MM.1S (cell line): ENCODE data around the gene CEACAM20.

Experiments
- DNase-seq: peaks from one replicate; pipeline ENCODE4 v3.0.0-alpha.2; 2015
- H2AFZ ChIP-seq: fragments of 300-600 bp; sonication (generic); 2 replicates; pipeline ENCODE4 v1.6.0; 2016; ENCODE audit warnings: antibody characterized with exemption, low read length
- H3F3A ChIP-seq: fragments of 300-600 bp; sonication (generic); 2 replicates; pipeline ENCODE4 v1.6.1; 2016; ENCODE audit warnings: mild to moderate bottlenecking, antibody characterized with exemption, low read length, moderate library complexity, mixed read lengths; ENCODE audit not compliant: insufficient read depth
- H3K27ac ChIP-seq: fragments of 300-600 bp; sonication (generic); 2 replicates; pipeline ENCODE4 v1.5.1; 2016; ENCODE audit warnings: mild to moderate bottlenecking, low read length
- H3K27me3 ChIP-seq: fragments of 300-600 bp; sonication (generic); replicated peaks from 2 replicates; pipeline ENCODE4 v1.6.0; 2016; ENCODE audit warnings: low read length; ENCODE audit not compliant: insufficient read depth
- H3K36me3 ChIP-seq: fragments of 300-600 bp; sonication (generic); replicated peaks from 2 replicates; pipeline ENCODE4 v1.6.1; 2016; ENCODE audit warnings: mild to moderate bottlenecking, low read length, mixed read lengths; ENCODE audit not compliant: insufficient read depth
- H3K4me1 ChIP-seq: fragments of 300-600 bp; sonication (generic); 2 replicates; pipeline ENCODE4 v1.6.1; 2016; ENCODE audit warnings: low read length, mixed read lengths
- H3K4me2 ChIP-seq: fragments of 300-600 bp; sonication (generic); 2 replicates; pipeline ENCODE4 v1.6.0; 2016; ENCODE audit warnings: low read depth, low read length
- H3K4me3 ChIP-seq: fragments of 300-600 bp; sonication (generic); 2 replicates; pipeline ENCODE4 v1.5.1; 2016; ENCODE audit warnings: low read length, mixed read lengths
- H3K79me2 ChIP-seq: fragments of 300-600 bp; sonication (generic); 2 replicates; pipeline ENCODE4 v1.6.1; 2016; ENCODE audit warnings: mixed run types, low read length, mixed read lengths
- H3K9ac ChIP-seq: fragments of 300-600 bp; sonication (generic); 2 replicates; pipeline ENCODE4 v1.6.1; 2016; ENCODE audit warnings: low read length, mixed read lengths
- H3K9me2 ChIP-seq: fragments of 300-600 bp; sonication (generic); replicated peaks from 2 replicates; pipeline ENCODE4 v1.6.1; 2016; ENCODE audit warnings: mild to moderate bottlenecking, low read length, mixed read lengths; ENCODE audit not compliant: insufficient read depth
- H3K9me3 ChIP-seq: fragments of 300-600 bp; sonication (generic); replicated peaks from 2 replicates; pipeline ENCODE4 v1.6.1; 2016; ENCODE audit warnings: mild to moderate bottlenecking, low read length, mixed read lengths; ENCODE audit not compliant: insufficient read depth
- H4K20me1 ChIP-seq: fragments of 300-600 bp; sonication (generic); 2 replicates; pipeline ENCODE4 v1.6.1; 2016; ENCODE audit warnings: mild to moderate bottlenecking, low read length, moderate library complexity, mixed read lengths; ENCODE audit not compliant: insufficient read depth
- CTCF ChIP-seq: fragments of 300-600 bp; sonication (generic); IDR thresholded peaks from 2 replicates; pipeline ENCODE4 v1.5.1; 2016; ENCODE audit warnings: antibody characterized with exemption, low read length, mixed read lengths
- EZH2 ChIP-seq: fragments of 300-600 bp; sonication (generic); optimal IDR thresholded peaks from 2 replicates; pipeline ENCODE3; 2017; ENCODE audit warnings: low read depth, mild to moderate bottlenecking, antibody characterized with exemption, low read length, mixed read lengths
- EZH2phosphoT487 ChIP-seq: fragments of 300-600 bp; sonication (generic); IDR thresholded peaks from 2 replicates; pipeline ENCODE4 v1.6.1; 2018; ENCODE audit warnings: antibody characterized with exemption, low read length

Gene CEACAM20

GRCh38 chr19:44575116-44575700 is 45.7 kb upstream of the CEACAM20 start:
- Histone ChIP-seq H3K4me3 (no peak overlapping the region), H3F3A (no peaks in the 10 kb centered on the region), H3K4me1 (no peaks in the 10 kb centered on the region), H3K9me3 (no peaks in the 10 kb centered on the region), H3K27ac (no peak overlapping the region), H3K27me3 (no peaks in the 10 kb centered on the region), H3K4me2 (no peak overlapping the region), H3K9ac (no peak overlapping the region), H3K9me2 (no peaks in the 10 kb centered on the region), H3K36me3 (no peaks in the 10 kb centered on the region), H2AFZ (no peak overlapping the region), H3K79me2 (no peaks in the 10 kb centered on the region), H4K20me1 (no peaks in the 10 kb centered on the region)
- no peak for DNase-seq
- TF ChIP-seq EZH2phosphoT487 (no peak), CTCF (no peak), EZH2 (no peak)

DNA sequence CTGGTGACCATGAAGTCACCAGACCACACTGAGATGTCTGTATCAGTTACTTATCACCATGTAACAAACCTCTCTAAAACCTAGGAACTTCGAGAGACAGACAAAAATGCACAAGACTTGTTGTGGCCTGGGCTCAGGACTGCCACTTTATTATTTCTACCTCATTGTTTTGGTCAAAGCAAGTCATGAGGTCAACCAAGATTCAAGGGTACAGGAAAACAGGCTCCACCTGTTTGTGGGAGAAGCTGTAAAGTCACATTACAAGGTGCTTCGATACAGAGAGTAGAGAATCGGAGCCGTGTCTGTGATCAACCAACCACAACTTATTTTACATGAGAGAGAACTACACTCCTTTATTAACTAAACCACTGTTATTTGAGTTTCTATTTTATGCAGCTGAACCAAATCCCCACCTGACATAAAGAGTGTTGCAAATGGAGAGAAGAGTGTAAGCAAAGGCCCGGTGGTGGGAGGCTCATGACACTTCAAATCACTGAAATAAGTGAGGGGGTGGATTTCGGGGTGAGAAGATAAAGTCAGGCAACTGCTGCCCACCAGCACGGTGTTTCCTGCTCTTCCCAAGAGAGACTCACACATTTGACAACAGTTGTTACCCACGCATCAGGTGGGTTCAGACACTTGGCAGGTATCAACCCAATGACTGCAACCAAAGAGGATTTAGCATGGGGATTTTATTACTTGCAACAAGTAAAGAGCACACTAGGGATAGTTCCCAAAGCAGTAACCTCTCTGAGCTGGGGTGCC is 44.9 kb upstream of the CEACAM20 start:
- no peak overlapping the region for H3K4me3 ChIP-seq
- no peak overlapping the region for H2AFZ ChIP-seq
- H3K36me3 ChIP-seq, result no peaks in the 10 kb centered on the region
- no peaks in the 10 kb centered on the region for H3K9me2 ChIP-seq
- no peaks in the 10 kb centered on the region for H4K20me1 ChIP-seq
- H3K79me2 ChIP-seq, result no peaks in the 10 kb centered on the region
- TF ChIP-seq CTCF (no peak), EZH2 (no peak), EZH2phosphoT487 (no peak)
- no peak overlapping the region for H3K9ac ChIP-seq
- H3K27ac ChIP-seq, result no peak overlapping the region
- no peak overlapping the region for H3K4me2 ChIP-seq
- no peak for DNase-seq
- no peaks in the 10 kb centered on the region for H3F3A ChIP-seq
- no peaks in the 10 kb centered on the region for H3K9me3 ChIP-seq
- no peaks in the 10 kb centered on the region for H3K27me3 ChIP-seq
- no peaks in the 10 kb centered on the region for H3K4me1 ChIP-seq

- no peak overlapping the region for H3K4me2 ChIP-seq
- H3K27me3 ChIP-seq, result no peaks in the 10 kb centered on the region
- no peak overlapping the region for H3K27ac ChIP-seq
- H3K79me2 ChIP-seq, result no peaks in the 10 kb centered on the region
- DNase-seq, result no peak
- no peak overlapping the region for H3K4me3 ChIP-seq
- H3K9ac ChIP-seq, result no peak overlapping the region
- no peaks in the 10 kb centered on the region for H3F3A ChIP-seq
- H3K9me3 ChIP-seq, result no peaks in the 10 kb centered on the region
- H3K36me3 ChIP-seq, result no peaks in the 10 kb centered on the region
- TF ChIP-seq CTCF, result no peak
- TF ChIP-seq EZH2phosphoT487, result no peak
- TF ChIP-seq EZH2, result no peak
- no peaks in the 10 kb centered on the region for H3K4me1 ChIP-seq
- H4K20me1 ChIP-seq, result no peaks in the 10 kb centered on the region
- no peaks in the 10 kb centered on the region for H3K9me2 ChIP-seq
- H2AFZ ChIP-seq, result no peak overlapping the region
Observed at GRCh38 chr19:44573627-44574026, 44.2 kb upstream of the CEACAM20 start.
